ENCODE results near the gene ZBTB40.

The ZBTB40 gene

GRCh38 chr1:22530715-22531114, 79.1 kb downstream of the ZBTB40 start:
- ChIA-PET POLR2A (ENCODE audit: low non-redundant PET) (no interaction called here), CTCF (no interaction called here)
- TF ChIP-seq CTCF (conservative IDR thresholded peaks at IDR 0.05; ENCODE audit: low read depth) = no peak
- no peak overlapping the region for H3K27ac ChIP-seq
- DNase-seq (ENCODE audit: low spot score) = no peak

GRCh38 chr1:22531251-22531650, 79.6 kb downstream of the ZBTB40 start:
- ChIA-PET POLR2A (ENCODE audit: low non-redundant PET) (no interaction called here), CTCF (interaction anchor here (0.6 kb wide), 1 partner anchor 1134 kb away, joined by 3 read pairs; no protein-coding TSS in a partner anchor)
- no peak for DNase-seq (ENCODE audit: low spot score)
- H3K27ac ChIP-seq = no peak overlapping the region
- no peak for TF ChIP-seq CTCF (conservative IDR thresholded peaks at IDR 0.05; ENCODE audit: low read depth)

GRCh38 chr1:22533244-22533895, 81.7 kb downstream of the ZBTB40 start:
- ChIA-PET POLR2A (ENCODE audit: low non-redundant PET) (no interaction called here), CTCF (no interaction called here)
- H3K27ac ChIP-seq = no peak overlapping the region
- no peak for DNase-seq (ENCODE audit: low spot score)
- no peak for TF ChIP-seq CTCF (conservative IDR thresholded peaks at IDR 0.05; ENCODE audit: low read depth)

GRCh38 chr1:22534951-22535350, 83.3 kb downstream of the ZBTB40 start:
- ChIA-PET POLR2A (ENCODE audit: low non-redundant PET) (no interaction called here), CTCF (no interaction called here)
- no peak overlapping the region for H3K27ac ChIP-seq

GRCh38 chr1:22535399-22535798, 83.7 kb downstream of the ZBTB40 start:
- H3K27ac ChIP-seq = no peak overlapping the region
- DNase-seq (ENCODE audit: low spot score) = no peak
- no peak for TF ChIP-seq CTCF (conservative IDR thresholded peaks at IDR 0.05; ENCODE audit: low read depth)
- ChIA-PET POLR2A (ENCODE audit: low non-redundant PET) (no interaction called here), CTCF (no interaction called here)

More at GRCh38 chr1:22534951-22535350, 83.3 kb downstream of the ZBTB40 start:
- no peak for DNase-seq (ENCODE audit: low spot score)
- no peak for TF ChIP-seq CTCF (conservative IDR thresholded peaks at IDR 0.05; ENCODE audit: low read depth)

GRCh38 chr1:22536506-22536905, 84.9 kb downstream of the ZBTB40 start:
- no peak overlapping the region for H3K27ac ChIP-seq
- CTCF ChIA-PET = no interaction called here
- no peak for TF ChIP-seq CTCF (conservative IDR thresholded peaks at IDR 0.05; ENCODE audit: low read depth)
- POLR2A ChIA-PET (ENCODE audit: low non-redundant PET) = no interaction called here
- no peak for DNase-seq (ENCODE audit: low spot score)
